Mesendoderm (in vitro differentiated cells): ENCODE measurements around the gene FGF1.

Experiments used
- DNase-seq: peaks from one replicate; pipeline ENCODE4 v3.0.0; 2013
- H2AK5ac ChIP-seq: 2 replicates; pipeline ENCODE4 v1.6.1; 2013; ENCODE audit warnings: low read length, inconsistent platforms
- H2BK120ac ChIP-seq: 2 replicates; pipeline ENCODE4 v1.6.1; 2013; ENCODE audit warnings: low read depth, mild to moderate bottlenecking, low read length, moderate library complexity, mixed read lengths
- H2BK15ac ChIP-seq: replicated peaks from 2 replicates; pipeline ENCODE4 v1.6.1; 2013; ENCODE audit warnings: low read depth, mild to moderate bottlenecking, moderate library complexity
- H2BK5ac ChIP-seq: 2 replicates; pipeline ENCODE4 v1.6.1; 2013; ENCODE audit warnings: low read length, inconsistent platforms
- H3K18ac ChIP-seq: 2 replicates; pipeline ENCODE4 v1.6.1; 2013; ENCODE audit warnings: mild to moderate bottlenecking, low read length, mixed read lengths
- H3K23ac ChIP-seq: one replicate; pipeline ENCODE4 v1.6.1; 2013; ENCODE audit warnings: low read length
- H3K27ac ChIP-seq: 2 replicates; pipeline ENCODE4 v1.5.1; 2013; ENCODE audit warnings: low read depth, mild to moderate bottlenecking, inconsistent platforms, low read length, moderate library complexity
- H3K27me3 ChIP-seq: 2 replicates; pipeline ENCODE4 v1.6.1; 2013; ENCODE audit warnings: low read length, control low read depth, mild to moderate bottlenecking, inconsistent platforms; ENCODE audit not compliant: insufficient read depth, poor library complexity
- H3K36me3 ChIP-seq: 2 replicates; pipeline ENCODE4 v1.6.1; 2013; ENCODE audit warnings: low read length, inconsistent platforms; ENCODE audit not compliant: control insufficient read depth, insufficient read depth
- H3K4ac ChIP-seq: one replicate; pipeline ENCODE4 v1.6.1; 2013; ENCODE audit warnings: low read depth, mild to moderate bottlenecking, low read length, moderate library complexity
- H3K4me1 ChIP-seq: 2 replicates; pipeline ENCODE4 v1.6.1; 2013; ENCODE audit warnings: low read depth, low read length, inconsistent platforms; ENCODE audit not compliant: control insufficient read depth
- H3K4me2 ChIP-seq: 2 replicates; pipeline ENCODE4 v1.6.1; 2013; ENCODE audit warnings: low read length
- H3K4me3 ChIP-seq: 2 replicates; pipeline ENCODE4 v1.5.1; 2013; ENCODE audit warnings: mild to moderate bottlenecking, low read length
- H3K56ac ChIP-seq: one replicate; pipeline ENCODE4 v1.6.1; 2013; ENCODE audit warnings: low read length
- H3K79me1 ChIP-seq: 2 replicates; pipeline ENCODE4 v1.6.1; 2013; ENCODE audit warnings: low read length, inconsistent platforms
- H3K79me2 ChIP-seq: 2 replicates; pipeline ENCODE4 v1.6.1; 2013; ENCODE audit warnings: mild to moderate bottlenecking, low read length; ENCODE audit not compliant: control insufficient read depth, insufficient read depth
- H3K9ac ChIP-seq: 2 replicates; pipeline ENCODE4 v1.6.1; 2013; ENCODE audit warnings: low read length, inconsistent platforms
- H4K5ac ChIP-seq: one replicate; pipeline ENCODE4 v1.6.1; 2013; ENCODE audit warnings: low read length
- H4K8ac ChIP-seq: one replicate; pipeline ENCODE4 v1.6.1; 2013; ENCODE audit warnings: low read depth, mild to moderate bottlenecking, control low read depth, low read length, moderate library complexity
- WGBS: extraction: QIAGEN DNeasy Blood & Tissue Kit; methylation state at CpG from one replicate; pipeline ENCODE4 v1.1.7; 2013; ENCODE audit warnings: low lambda C conversion rate, missing lambda C conversion rate; ENCODE audit not compliant: insufficient coverage; ENCODE audit errors: extremely low coverage; 5-methylcytosine and 5-hydroxymethylcytosine counted together

The FGF1 gene

DNA sequence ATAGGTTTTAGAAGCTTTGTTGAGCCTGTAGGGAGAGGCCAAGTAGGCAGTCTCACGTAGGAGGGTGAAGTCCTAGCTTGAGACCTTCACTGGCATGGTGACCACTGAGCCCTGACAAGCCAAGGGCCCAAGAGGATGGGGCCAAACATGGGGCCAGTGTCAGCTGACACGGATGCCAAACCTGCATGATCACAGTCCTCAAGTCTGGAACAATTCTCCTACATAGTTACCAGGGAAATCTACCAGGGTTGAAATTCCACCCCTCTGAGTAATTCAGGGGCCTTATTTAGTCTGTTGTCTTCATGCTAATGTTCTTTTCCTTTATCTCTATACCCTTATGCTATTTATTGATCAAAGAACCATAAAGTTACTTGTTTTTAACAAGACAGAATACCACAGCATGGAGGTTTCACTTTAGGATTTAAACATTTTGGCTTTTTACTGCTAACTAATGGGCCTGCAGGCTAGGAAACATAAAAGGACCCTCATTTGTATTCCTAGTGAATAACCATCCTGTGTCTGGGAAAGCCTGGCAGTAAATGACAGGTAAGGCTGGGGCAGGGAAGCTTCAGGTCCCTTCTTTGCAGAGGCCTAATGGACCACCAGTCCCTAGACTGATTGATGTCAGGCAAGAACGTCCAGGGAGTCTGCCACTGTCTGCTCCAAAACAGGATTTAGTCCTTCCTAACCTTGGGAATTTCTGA lies 140.8 kb downstream of the FGF1 start:
- peak; percentile 71 for DNase-seq

DNA sequence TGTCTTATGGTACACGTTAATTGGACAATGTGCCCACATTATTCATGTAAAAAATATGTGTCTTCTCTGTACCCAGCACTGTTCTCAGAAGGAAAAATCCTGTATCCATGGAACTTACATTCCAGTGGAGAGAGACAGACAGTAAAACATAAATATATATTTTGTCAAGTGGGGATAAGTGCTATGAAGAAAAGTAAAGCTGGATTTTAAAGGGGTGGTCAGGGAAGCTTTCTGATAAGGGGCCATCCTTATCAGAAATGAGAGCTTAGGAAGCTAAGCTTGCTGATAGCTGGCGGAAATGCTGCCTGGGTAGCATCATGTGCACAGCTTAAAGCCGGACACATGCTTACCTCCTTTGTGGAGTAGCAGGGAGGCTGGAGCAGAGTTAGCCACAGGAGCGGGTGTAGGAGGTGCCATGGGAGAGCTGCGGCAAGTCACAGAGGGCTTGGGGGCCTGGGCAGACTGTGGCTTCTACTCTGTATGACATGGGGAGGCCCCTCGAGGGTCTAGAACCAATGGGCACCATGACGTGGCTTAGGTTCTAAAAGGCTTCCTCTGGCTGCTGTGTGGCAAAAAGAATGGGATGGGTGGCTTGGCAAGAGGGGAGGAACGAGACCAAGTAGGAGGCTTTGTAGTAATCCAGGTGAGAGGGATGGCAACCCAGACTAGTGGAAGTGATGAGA lies 141.7 kb downstream of the FGF1 start:
- Histone ChIP-seq H3K4me3 (no peak overlapping the region), H3K23ac (no peak overlapping the region), H3K27ac (no peak overlapping the region), H2BK5ac (peak overlapping the region; percentile 47), H3K27me3 (no peaks in the 10 kb centered on the region), H4K8ac (no peak overlapping the region), H3K36me3 (no peaks in the 10 kb centered on the region), H3K79me1 (no peaks in the 10 kb centered on the region), H4K5ac (no peak overlapping the region), H2BK15ac (no peak overlapping the region), H3K18ac (peak overlapping the region; percentile 9), H3K4ac (peak overlapping the region; percentile 28), H3K9ac (no peak overlapping the region), H3K4me1 (peaks cover 2% of the 10 kb centered on the region), H3K79me2 (no peaks in the 10 kb centered on the region), H3K4me2 (no peak overlapping the region), H3K56ac (peak overlapping the region; percentile 54), H2AK5ac (peak overlapping the region; percentile 75), H2BK120ac (peak overlapping the region; percentile 3)
- WGBS, result no CpG with 5 or more reads among the region's 8 CpGs
- DNase-seq, result peak; percentile 38

More for the DNA sequence above, 140.8 kb downstream of the FGF1 start:
- H2BK5ac ChIP-seq, result peak overlapping the region; percentile 12
- H3K4me1 ChIP-seq, result peaks cover 2% of the 10 kb centered on the region
- H3K56ac ChIP-seq, result peak overlapping the region; percentile 6
- no peaks in the 10 kb centered on the region for H3K36me3 ChIP-seq
- no peak overlapping the region for H3K4me3 ChIP-seq
- H3K4ac ChIP-seq, result peak overlapping the region; percentile 77
- peak overlapping the region; percentile 93 for H2BK15ac ChIP-seq
- peak overlapping the region; percentile 41 for H2AK5ac ChIP-seq
- H3K23ac ChIP-seq, result no peak overlapping the region
- peak overlapping the region; percentile 77 for H2BK120ac ChIP-seq
- no peak overlapping the region for H3K27ac ChIP-seq
- no peak overlapping the region for H4K5ac ChIP-seq
- no peaks in the 10 kb centered on the region for H3K79me2 ChIP-seq
- H3K18ac ChIP-seq, result peak overlapping the region; percentile 76
- H3K9ac ChIP-seq, result no peak overlapping the region
- no peaks in the 10 kb centered on the region for H3K27me3 ChIP-seq
- no peaks in the 10 kb centered on the region for H3K79me1 ChIP-seq
- H3K4me2 ChIP-seq, result no peak overlapping the region
- no CpG with 5 or more reads among the region's 3 CpGs for WGBS
- no peak overlapping the region for H4K8ac ChIP-seq

DNA sequence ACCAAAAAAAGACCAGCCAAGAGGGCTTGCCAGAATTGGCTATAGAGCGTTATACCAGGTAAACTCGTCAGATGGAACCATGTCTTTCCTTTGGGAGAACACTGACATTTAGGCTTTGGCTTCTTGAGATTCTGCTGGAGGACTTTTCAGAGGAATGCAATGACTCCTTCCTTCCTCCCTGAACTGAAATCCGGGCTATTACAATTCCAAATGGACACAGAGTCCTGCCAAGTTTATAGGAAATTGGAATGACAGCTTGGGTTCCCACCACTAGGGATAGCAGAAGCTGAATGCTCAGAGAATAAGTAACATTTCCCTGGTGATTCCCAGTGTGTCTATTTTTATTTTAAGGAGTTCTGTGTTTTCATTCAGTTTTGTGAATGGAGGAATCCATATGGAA lies 143.0 kb downstream of the FGF1 start:
- no peak overlapping the region for H3K4ac ChIP-seq
- peak overlapping the region; percentile 21 for H3K27ac ChIP-seq
- no peak overlapping the region for H3K4me3 ChIP-seq
- no CpG with 5 or more reads among the region's 3 CpGs for WGBS
- H3K56ac ChIP-seq, result no peak overlapping the region
- H2BK5ac ChIP-seq, result peak overlapping the region; percentile 23
- H4K5ac ChIP-seq, result peak overlapping the region; percentile 47
- DNase-seq, result peak; percentile 27
- H3K23ac ChIP-seq, result no peak overlapping the region
- H3K4me2 ChIP-seq, result no peak overlapping the region
- peak overlapping the region; percentile 98 for H3K18ac ChIP-seq
- no peak overlapping the region for H4K8ac ChIP-seq
- no peaks in the 10 kb centered on the region for H3K79me1 ChIP-seq
- H3K9ac ChIP-seq, result no peak overlapping the region
- H2BK120ac ChIP-seq, result peak overlapping the region; percentile 48
- peak overlapping the region; percentile 59 for H2BK15ac ChIP-seq
- no peaks in the 10 kb centered on the region for H3K36me3 ChIP-seq
- peaks cover 2% of the 10 kb centered on the region for H3K4me1 ChIP-seq
- no peak overlapping the region for H2AK5ac ChIP-seq
- no peaks in the 10 kb centered on the region for H3K79me2 ChIP-seq
- H3K27me3 ChIP-seq, result no peaks in the 10 kb centered on the region
